Stimulated activated CD8-positive, alpha-beta memory T cell treated with anti-CD3 and anti-CD28 coated beads, Interleukin-4, amount 100 ng/mL, for 1 hour (primary cell): ENCODE results near the gene ITCH.
"Not testable (repeated sequence)": the region's sequence is repeated elsewhere in the genome, so short reads cannot be mapped to it uniquely, and the experiment has no call there.

Source experiments
- DNase-seq, 2 donors: peaks; one replicate each; pipeline ENCODE4 v3.0.0-alpha.2; 2020; ENCODE audit warnings: low read depth in 2 of 2, low spot score in 1 of 2

ITCH gene

GRCh38 chr20:34449674-34450592 lies 86.9 kb downstream of the ITCH start:
- DNase-seq = no peak

- no peak for DNase-seq
Observed at GRCh38 chr20:34452281-34452982, 89.4 kb downstream of the ITCH start.

- no peak for DNase-seq
Observed at GRCh38 chr20:34458631-34459030, 95.6 kb downstream of the ITCH start.

GRCh38 chr20:34459209-34459897 lies 96.3 kb downstream of the ITCH start:
- DNase-seq = no peak

- no peak for DNase-seq
Observed at GRCh38 chr20:34461779-34462087, 98.7 kb downstream of the ITCH start.

- no peak for DNase-seq
Observed at GRCh38 chr20:34468951-34469350, 105.9 kb downstream of the ITCH start.

GRCh38 chr20:34472246-34472925 lies 109.3 kb downstream of the ITCH start:
- DNase-seq = no peak

GRCh38 chr20:34473262-34473883 lies 110.3 kb downstream of the ITCH start:
- no peak for DNase-seq

GRCh38 chr20:34475979-34476736 lies 113.1 kb downstream of the ITCH start:
- no peak for DNase-seq

GRCh38 chr20:34479627-34480026 lies 116.6 kb downstream of the ITCH start:
- no peak for DNase-seq

- DNase-seq = not testable (repeated sequence)
Observed at GRCh38 chr20:34482154-34482553, 119.1 kb downstream of the ITCH start.

- not testable (repeated sequence) for DNase-seq
Observed at GRCh38 chr20:34483585-34484220, 120.6 kb downstream of the ITCH start.

GRCh38 chr20:34485068-34485634 lies 122.1 kb downstream of the ITCH start:
- DNase-seq = no peak

- DNase-seq = no peak
Observed at GRCh38 chr20:34491226-34491931, 128.3 kb downstream of the ITCH start.

GRCh38 chr20:34491932-34492509 lies 128.9 kb downstream of the ITCH start:
- DNase-seq = no peak

GRCh38 chr20:34493646-34494045 lies 130.6 kb downstream of the ITCH start:
- no peak for DNase-seq

- no peak for DNase-seq
Observed at GRCh38 chr20:34495307-34495706, 132.2 kb downstream of the ITCH start.

- DNase-seq = no peak
Observed at GRCh38 chr20:34495916-34496315, 132.8 kb downstream of the ITCH start.
